HL-60 (cell line): ENCODE data around the gene MUC5AC.

Experiments used
- POLR2AphosphoS5 ChIP-seq: IDR thresholded peaks from 2 replicates; pipeline ENCODE4 v1.6.1; 2012; ENCODE audit warnings: low read depth
- TF ChIP-seq, protein P1 (sequence below): IDR thresholded peaks from one replicate; pipeline ENCODE4 v1.5.1; 2011; ENCODE audit warnings: low read length, control low read depth, inconsistent platforms; ENCODE audit not compliant: insufficient read depth

DNA sequence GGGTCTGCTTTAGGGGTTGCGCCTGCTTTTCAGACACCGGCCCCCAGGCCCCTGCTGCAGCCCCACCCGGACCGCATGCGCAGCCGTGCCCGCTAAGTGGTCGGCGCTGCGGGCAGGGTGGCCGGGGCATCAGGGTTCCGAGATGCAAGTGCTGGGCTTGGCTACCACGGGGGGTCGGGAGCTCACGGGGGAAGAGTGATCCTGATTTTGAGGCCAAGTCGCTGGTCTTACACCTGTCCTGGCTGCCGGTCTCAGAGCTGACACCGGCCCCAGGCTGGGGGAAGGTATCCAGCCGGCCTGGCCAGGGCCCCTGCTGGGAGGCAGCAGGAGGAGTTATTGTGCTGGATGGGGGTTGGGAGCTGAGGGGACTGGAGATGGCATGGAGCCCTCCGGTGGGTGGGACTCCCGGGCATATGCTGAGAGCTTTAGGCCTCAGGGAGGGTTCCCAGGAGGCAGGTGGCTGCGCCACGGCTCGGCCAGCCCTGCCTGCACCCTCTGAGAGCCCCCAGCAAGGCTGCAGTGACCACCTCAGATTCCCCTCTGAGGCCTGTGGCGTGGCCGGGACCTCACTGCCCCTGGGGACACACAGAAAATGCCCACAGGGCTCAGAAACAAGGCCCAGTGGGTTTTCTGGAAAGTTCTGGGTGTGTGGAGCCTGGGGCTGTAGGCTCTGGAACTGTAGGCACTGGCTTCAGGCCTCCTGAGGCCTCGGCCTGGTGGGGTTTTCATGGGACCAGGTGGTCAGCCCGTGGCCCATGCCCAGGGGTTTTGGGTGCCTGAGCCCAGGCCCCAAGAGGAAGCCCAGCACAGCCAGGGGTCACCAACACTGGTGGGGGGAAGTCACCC is 4.4 kb upstream of the MUC5AC start:
- no peak for TF ChIP-seq POLR2AphosphoS5
- TF ChIP-seq, protein P1, sequence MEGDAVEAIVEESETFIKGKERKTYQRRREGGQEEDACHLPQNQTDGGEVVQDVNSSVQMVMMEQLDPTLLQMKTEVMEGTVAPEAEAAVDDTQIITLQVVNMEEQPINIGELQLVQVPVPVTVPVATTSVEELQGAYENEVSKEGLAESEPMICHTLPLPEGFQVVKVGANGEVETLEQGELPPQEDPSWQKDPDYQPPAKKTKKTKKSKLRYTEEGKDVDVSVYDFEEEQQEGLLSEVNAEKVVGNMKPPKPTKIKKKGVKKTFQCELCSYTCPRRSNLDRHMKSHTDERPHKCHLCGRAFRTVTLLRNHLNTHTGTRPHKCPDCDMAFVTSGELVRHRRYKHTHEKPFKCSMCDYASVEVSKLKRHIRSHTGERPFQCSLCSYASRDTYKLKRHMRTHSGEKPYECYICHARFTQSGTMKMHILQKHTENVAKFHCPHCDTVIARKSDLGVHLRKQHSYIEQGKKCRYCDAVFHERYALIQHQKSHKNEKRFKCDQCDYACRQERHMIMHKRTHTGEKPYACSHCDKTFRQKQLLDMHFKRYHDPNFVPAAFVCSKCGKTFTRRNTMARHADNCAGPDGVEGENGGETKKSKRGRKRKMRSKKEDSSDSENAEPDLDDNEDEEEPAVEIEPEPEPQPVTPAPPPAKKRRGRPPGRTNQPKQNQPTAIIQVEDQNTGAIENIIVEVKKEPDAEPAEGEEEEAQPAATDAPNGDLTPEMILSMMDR: no peak
